Duodenal mucosa (tissue), 2 donors: ENCODE data around the gene DOCK3.
"Not testable (repeated sequence)": the region's sequence is repeated elsewhere in the genome, so short reads cannot be mapped to it uniquely, and the experiment has no call there.

Experiments
- H3K27ac ChIP-seq: one replicate; pipeline ENCODE4 v1.7.0; 2013; ENCODE audit warnings: low read depth, low read length
- H3K27me3 ChIP-seq, 2 donors: one replicate each; pipeline ENCODE4 v1.7.0; 2013; ENCODE audit warnings: low read length in 2 of 2, control low read depth in 1 of 2; ENCODE audit not compliant: insufficient read depth in 2 of 2, control insufficient read depth in 1 of 2
- H3K36me3 ChIP-seq, 2 donors: one replicate each; pipeline ENCODE4 v1.7.0; 2013; ENCODE audit warnings: low read length in 2 of 2, control low read depth in 1 of 2; ENCODE audit not compliant: insufficient read depth in 2 of 2, control insufficient read depth in 1 of 2
- H3K4me1 ChIP-seq, 2 donors: one replicate each; pipeline ENCODE4 v1.7.0; 2013; ENCODE audit warnings: low read length in 2 of 2, control low read depth in 1 of 2; ENCODE audit not compliant: insufficient read depth in 2 of 2, control insufficient read depth in 1 of 2
- H3K4me3 ChIP-seq, 2 donors: one replicate each; pipeline ENCODE4 v1.7.0; 2013; ENCODE audit warnings: low read length in 2 of 2, low read depth in 1 of 2
- H3K9ac ChIP-seq, 2 donors: one replicate each; pipeline ENCODE4 v1.7.0; 2013; ENCODE audit warnings: low read length in 2 of 2, low read depth in 1 of 2
- H3K9me3 ChIP-seq, 2 donors: one replicate each; pipeline ENCODE4 v1.7.0; 2013; ENCODE audit warnings: low read length in 2 of 2, control low read depth in 1 of 2; ENCODE audit not compliant: control insufficient read depth in 1 of 2

The DOCK3 gene

DNA sequence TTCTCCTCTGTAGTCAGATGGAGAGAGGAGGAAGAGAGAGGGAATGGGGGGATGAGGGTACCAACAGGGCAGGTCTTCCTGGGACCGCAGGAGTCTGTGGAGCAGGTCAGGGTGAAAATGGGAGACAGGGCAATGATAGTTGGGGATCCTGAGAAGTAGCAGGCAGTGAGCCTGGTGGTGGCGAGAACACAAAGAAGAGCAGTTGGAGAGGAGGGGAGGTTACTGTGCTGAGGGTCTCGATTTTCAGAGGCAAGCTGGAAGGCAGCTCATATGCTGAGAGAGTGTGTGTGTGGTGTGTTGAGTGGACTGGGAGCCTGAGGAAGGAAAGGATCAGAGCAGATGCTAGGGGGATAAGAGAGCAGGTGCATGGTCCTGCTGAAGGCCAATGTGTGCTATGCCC lies 2.1 kb upstream of the DOCK3 start:
- no peaks in the 10 kb centered on the region for H3K9me3 ChIP-seq
- no peak overlapping the region for H3K4me3 ChIP-seq
- H3K36me3 ChIP-seq, result no peaks in the 10 kb centered on the region
- no peak overlapping the region for H3K9ac ChIP-seq
- peaks cover 46 to 48% of the 10 kb centered on the region in 2 donors for H3K27me3 ChIP-seq
- H3K27ac ChIP-seq, result no peak overlapping the region
- peaks cover 0 to 5% of the 10 kb centered on the region in 2 donors for H3K4me1 ChIP-seq

DNA sequence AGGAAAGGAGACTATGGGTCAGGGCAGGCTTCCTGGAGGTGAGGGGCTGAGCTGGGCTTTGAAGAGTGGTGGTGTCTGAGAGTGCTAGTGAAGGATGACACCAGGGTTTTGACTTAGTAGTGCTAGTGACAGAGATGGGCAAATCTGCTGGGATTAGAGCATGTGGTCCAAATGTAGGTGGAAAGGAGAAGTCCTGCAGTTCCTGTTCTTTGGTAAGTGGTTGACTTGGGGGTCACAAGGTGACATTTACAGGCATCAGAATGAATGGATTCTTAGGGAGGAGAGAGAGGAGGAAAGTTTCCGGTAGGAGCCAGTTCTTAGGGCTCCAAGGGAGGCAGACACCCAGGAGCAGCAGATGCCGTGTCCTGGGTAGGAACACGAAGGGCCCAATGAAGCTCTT lies 796 bp upstream of the DOCK3 start:
- H3K4me1 ChIP-seq, result peaks cover 0 to 5% of the 10 kb centered on the region in 2 donors
- H3K27me3 ChIP-seq, result peaks cover 54 to 55% of the 10 kb centered on the region in 2 donors
- H3K9me3 ChIP-seq, result no peaks in the 10 kb centered on the region
- no peaks in the 10 kb centered on the region for H3K36me3 ChIP-seq
- H3K9ac ChIP-seq, result no peak overlapping the region
- H3K27ac ChIP-seq, result no peak overlapping the region
- no peak overlapping the region for H3K4me3 ChIP-seq

DNA sequence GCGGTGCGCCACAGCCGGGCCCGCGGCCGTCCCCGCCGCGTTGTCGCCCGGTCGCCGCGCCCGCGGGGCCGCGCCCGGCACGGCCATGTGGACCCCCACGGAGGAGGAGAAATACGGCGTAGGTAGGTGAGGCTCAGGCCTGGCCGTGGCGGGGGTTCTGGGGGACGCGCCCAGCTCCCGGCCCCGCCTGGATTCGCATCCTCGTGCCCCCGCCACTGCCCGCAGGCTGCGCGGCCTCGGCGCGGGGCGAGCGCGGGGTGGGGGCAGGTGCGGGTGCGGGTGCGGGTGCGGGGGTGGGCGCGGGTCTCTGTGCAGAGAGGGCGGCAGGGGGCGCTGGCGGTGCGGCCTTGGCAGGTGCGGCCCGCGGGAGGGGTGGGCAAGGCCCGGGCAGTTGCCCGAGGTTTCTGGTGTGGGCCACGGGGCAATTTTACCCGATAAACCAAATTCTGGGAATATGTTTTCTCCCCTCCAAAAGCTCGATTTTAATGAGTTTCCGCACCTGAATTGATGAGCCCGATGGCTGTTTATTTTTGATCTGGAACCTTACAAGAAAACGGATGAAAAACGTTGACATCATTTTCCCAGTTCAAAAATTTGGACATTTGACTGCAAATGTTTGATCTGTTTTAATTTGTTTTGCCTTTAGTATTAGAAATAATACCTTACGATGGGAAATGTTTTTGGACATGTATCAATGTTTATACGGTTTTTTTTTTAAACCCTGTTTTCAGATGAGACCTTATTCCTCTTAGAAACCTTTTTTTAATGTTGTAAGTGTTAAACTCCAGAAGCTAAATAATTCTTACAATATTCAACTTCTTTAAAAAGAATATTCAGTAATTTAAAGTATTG lies 678 bp downstream of the DOCK3 start:
- peaks cover 61 to 63% of the 10 kb centered on the region in 2 donors for H3K27me3 ChIP-seq
- H3K27ac ChIP-seq, result no peak overlapping the region
- peaks cover 0 to 5% of the 10 kb centered on the region in 2 donors for H3K4me1 ChIP-seq
- H3K36me3 ChIP-seq, result no peaks in the 10 kb centered on the region
- H3K9ac ChIP-seq, result no peak overlapping the region
- H3K4me3 ChIP-seq, result no peak overlapping the region
- H3K9me3 ChIP-seq, result no peaks in the 10 kb centered on the region

DNA sequence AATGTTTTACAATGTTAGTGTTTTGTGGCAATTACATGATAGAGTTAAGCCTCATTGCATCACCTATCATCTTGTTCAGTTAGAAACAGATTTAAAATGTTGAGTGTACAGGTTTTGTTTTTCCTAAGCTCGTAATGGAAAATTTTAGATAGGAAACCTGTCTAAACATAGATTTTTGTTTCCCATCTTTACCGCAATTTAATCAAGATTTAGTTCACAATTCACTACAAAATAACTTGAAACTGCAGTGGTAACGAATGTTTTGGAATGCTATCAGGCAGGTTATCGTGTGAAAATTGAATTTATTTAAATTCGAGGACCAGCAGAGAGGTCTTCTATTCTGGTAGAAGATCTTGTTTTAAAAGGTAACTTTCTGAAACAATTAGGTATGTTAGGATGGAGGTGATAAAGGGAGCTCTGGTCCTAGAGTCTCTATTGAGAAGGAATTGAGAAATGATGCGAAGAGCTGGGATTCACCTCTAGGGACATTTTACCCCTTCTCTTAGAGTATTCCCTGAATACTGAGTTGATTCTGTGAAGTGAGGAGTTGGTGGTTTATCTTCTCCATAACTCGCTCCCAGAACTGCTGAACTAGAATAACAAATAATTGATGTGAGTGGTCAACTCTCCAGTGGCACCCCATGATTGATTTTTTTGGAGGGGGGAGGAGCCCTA lies 1.4 kb downstream of the DOCK3 start:
- Histone ChIP-seq H3K36me3 (no peaks in the 10 kb centered on the region), H3K4me1 (peaks cover 0 to 5% of the 10 kb centered on the region in 2 donors), H3K27ac (no peak overlapping the region), H3K27me3 (peaks cover 62 to 63% of the 10 kb centered on the region in 2 donors), H3K4me3 (no peak overlapping the region), H3K9me3 (no peaks in the 10 kb centered on the region), H3K9ac (no peak overlapping the region)

DNA sequence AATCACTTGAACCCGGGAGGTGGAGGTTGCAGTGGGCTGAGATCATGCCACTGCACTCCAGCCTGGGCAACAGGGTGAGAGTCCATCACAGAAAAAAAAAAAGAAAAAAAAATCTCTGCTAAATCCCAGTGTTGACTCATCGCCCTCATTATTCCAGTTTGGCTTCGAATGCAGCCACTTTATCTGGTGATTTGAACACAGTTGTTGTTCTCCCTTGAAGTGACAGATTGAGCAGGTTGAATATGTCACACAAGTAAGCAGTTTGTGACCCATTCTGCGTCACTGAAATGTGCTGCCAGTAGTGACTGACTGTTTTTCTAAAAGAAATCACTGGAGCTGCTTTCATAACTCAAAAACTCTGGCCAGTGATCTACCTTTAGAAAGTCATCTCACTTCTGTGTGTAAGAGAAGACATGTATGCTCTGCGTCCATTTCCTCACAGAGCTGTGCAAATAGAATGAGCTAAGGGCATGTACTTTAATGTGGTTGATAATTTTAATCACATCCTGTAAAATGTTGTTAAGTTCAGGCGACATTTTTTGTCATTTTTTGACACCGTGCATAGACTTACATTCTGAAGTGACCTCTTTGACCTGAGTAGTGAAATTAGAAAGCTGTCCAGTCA lies 12.5 kb downstream of the DOCK3 start:
- H3K4me1 ChIP-seq, result no peaks in the 10 kb centered on the region
- H3K9me3 ChIP-seq, result no peaks in the 10 kb centered on the region
- H3K9ac ChIP-seq, result no peak overlapping the region
- H3K27me3 ChIP-seq, result peaks cover 8 to 15% of the 10 kb centered on the region in 2 donors
- no peak overlapping the region for H3K4me3 ChIP-seq
- H3K36me3 ChIP-seq, result no peaks in the 10 kb centered on the region
- no peak overlapping the region for H3K27ac ChIP-seq

DNA sequence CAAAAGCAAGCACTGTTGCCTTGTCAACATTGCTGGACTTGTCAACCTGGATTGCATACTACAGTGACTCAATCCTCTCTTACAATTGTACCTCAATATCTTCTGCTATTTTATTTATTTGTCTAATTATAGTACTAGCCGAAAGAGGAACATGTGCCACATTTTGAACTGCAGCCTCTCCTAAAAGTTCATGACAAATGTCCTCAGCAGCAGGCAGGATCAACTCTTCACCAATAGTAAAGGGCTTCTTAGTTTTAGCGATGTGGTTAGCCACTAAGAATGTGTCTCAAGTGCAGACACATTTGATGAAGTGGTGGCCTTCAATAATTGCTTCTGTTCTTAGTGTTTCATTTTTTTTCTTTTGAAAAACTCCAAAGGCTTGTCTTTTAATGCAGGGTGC lies 13.2 kb downstream of the DOCK3 start:
- Histone ChIP-seq H3K27ac (no peak overlapping the region), H3K9ac (no peak overlapping the region), H3K9me3 (no peaks in the 10 kb centered on the region), H3K4me3 (no peak overlapping the region), H3K4me1 (no peaks in the 10 kb centered on the region), H3K27me3 (peaks cover 5 to 15% of the 10 kb centered on the region in 2 donors), H3K36me3 (no peaks in the 10 kb centered on the region)

DNA sequence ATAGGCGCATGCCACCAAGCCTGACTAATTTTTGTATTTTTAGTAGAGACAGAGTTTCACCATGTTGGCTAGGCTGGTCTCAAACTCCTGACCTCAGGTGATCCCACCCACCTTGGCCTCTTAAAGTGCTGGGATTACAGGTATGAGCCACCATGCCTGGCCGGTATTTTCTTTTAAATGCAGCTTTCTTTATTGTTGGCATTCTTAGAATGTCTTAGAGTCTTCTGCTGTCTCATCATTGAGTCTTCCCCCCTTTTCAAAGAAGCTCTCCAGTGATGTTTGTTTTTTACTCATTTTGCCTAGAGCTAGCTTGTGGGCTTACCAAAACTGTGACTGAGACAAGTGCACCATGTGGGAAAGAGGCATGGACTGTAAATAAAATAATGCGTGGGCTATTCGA lies 13.9 kb downstream of the DOCK3 start:
- H3K9me3 ChIP-seq, H3K27ac ChIP-seq, H3K4me1 ChIP-seq, H3K36me3 ChIP-seq, H3K4me3 ChIP-seq, H3K9ac ChIP-seq: not testable (repeated sequence)
- peaks cover 4 to 12% of the 10 kb centered on the region in 2 donors for H3K27me3 ChIP-seq

DNA sequence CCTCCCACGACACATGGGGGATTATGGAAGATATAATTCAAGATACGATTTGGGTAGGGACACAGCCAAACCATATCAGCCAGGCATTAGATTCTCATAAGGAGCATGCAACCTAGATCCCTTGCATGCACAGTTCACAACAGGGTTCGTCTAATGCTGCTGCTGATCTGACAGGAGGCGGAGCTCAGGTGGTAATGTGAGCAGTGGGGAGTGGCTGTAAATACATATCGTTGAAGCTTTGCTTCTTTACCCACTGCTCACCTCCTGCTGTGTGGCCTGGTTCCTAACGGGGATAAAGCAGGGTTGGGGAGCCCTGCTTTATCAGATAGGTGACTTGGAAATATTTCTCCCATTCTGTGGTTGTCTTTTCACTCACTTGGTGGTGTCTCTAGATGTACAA lies 14.8 kb downstream of the DOCK3 start:
- H3K27me3 ChIP-seq, result peaks cover 4% of the 10 kb centered on the region in 2 donors
- no peaks in the 10 kb centered on the region for H3K9me3 ChIP-seq
- H3K36me3 ChIP-seq, result no peaks in the 10 kb centered on the region
- H3K27ac ChIP-seq, result no peak overlapping the region
- no peak overlapping the region for H3K9ac ChIP-seq
- H3K4me3 ChIP-seq, result no peak overlapping the region
- no peaks in the 10 kb centered on the region for H3K4me1 ChIP-seq

DNA sequence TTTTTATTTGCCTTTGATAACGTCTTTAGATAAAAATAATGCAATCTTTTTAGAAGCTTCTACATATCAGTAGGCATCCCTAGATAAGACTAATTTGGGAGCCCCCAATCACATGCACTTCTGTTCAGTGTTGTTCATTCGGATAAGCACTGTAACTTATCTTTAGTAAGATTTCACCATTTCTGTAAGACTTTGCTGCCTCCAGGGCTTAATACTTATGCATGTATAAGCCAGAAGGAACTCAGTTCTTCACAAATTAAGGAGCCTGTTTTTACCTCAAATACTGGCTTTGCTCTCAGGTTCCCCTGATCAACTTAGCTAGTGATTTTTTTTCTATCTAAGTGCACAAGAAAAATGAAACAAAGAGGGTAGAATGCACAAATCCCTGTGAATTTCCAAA lies 20.3 kb downstream of the DOCK3 start:
- no peak overlapping the region for H3K9ac ChIP-seq
- peaks cover 3 to 4% of the 10 kb centered on the region in 2 donors for H3K9me3 ChIP-seq
- no peak overlapping the region for H3K4me3 ChIP-seq
- H3K36me3 ChIP-seq, result no peaks in the 10 kb centered on the region
- no peaks in the 10 kb centered on the region for H3K4me1 ChIP-seq
- H3K27ac ChIP-seq, result no peak overlapping the region
- no peaks in the 10 kb centered on the region for H3K27me3 ChIP-seq

DNA sequence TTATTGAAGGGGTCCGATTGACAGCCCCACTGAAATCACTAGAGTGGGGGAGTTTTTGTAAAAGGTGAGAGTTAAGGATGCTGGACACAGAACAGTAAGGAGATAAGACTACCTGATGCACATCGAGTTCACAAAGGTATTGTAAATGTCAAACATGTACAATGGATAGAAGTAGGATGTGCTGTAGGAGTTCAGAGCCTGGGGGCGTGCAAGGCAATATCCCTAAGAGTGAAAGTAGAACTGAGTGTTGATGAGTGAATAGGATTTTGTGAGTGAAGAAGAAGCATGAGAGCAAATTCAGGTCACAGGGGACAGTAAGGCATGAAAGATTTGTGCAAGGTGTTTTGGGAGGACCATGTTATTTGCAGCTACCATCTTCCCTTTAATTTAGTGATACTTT lies 21.5 kb downstream of the DOCK3 start:
- Histone ChIP-seq H3K4me3 (no peak overlapping the region), H3K4me1 (no peaks in the 10 kb centered on the region), H3K27ac (no peak overlapping the region), H3K36me3 (no peaks in the 10 kb centered on the region), H3K9ac (no peak overlapping the region), H3K27me3 (no peaks in the 10 kb centered on the region), H3K9me3 (peaks cover 3 to 4% of the 10 kb centered on the region in 2 donors)
